ENCODE data around the gene ROBO3. TPM values are rescaled to one million over a fixed set of nuclear protein-coding genes. Genes with fewer than 3 reads are reported as not detected.

ROBO3 gene
- total RNA-seq, 1 donor from 2014 or later, result 57.0 TPM

GRCh38 chr11:124846070-124846673 lies 19.1 kb upstream of the ROBO3 start:
- TF ChIP-seq CTCF (IDR thresholded peaks at IDR 0.05; ENCODE audit: insufficient read depth, low read length, poor library complexity, severe bottlenecking), result no peak
- Histone ChIP-seq H3K27me3 (ENCODE audit: control insufficient read depth, insufficient read depth, low read length) (peaks cover 76% of the 10 kb centered on the region), H3K4me3 (ENCODE audit: low read depth, low read length) (no peak overlapping the region), H3K36me3 (ENCODE audit: control insufficient read depth, insufficient read depth, low read length) (no peaks in the 10 kb centered on the region)
- DNase-seq (ENCODE audit: low read depth), result no peak

- peaks cover 38% of the 10 kb centered on the region for H3K27me3 ChIP-seq (ENCODE audit: control insufficient read depth, insufficient read depth, low read length)
- no peak for TF ChIP-seq CTCF (IDR thresholded peaks at IDR 0.05; ENCODE audit: insufficient read depth, low read length, poor library complexity, severe bottlenecking)
These were observed 6.1 kb upstream of the ROBO3 start for GRCh38 chr11:124859171-124859570.

DNA sequence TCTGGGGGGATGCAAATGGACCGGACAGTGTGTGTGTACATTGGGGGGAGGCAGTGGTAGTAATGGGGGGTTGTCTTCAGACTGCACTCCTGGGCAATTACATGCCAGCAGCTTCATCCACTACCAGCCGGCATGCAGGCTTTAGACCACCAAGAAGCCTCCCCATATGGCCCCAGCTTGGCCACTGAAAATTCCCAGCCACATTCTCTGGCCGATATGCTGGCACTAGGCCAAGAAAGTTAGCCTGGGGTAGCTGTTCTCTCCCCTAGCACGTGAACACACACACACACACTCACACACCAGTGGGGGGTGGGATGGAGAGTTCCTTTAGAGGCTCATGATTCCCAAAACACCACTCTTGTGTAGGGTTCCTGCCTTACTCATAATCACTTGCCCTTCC lies 3.6 kb upstream of the ROBO3 start:
- Histone ChIP-seq H3K4me3 (ENCODE audit: low read depth, low read length) (no peak overlapping the region), H3K36me3 (ENCODE audit: control insufficient read depth, insufficient read depth, low read length) (no peaks in the 10 kb centered on the region), H3K27me3 (ENCODE audit: control insufficient read depth, insufficient read depth, low read length) (peaks cover 61% of the 10 kb centered on the region)
- no peak for TF ChIP-seq CTCF (IDR thresholded peaks at IDR 0.05; ENCODE audit: insufficient read depth, low read length, poor library complexity, severe bottlenecking)
- no peak for DNase-seq (ENCODE audit: low read depth)

More at GRCh38 chr11:124859171-124859570, 6.1 kb upstream of the ROBO3 start:
- Histone ChIP-seq H3K4me3 (ENCODE audit: low read depth, low read length) (no peak overlapping the region), H3K36me3 (ENCODE audit: control insufficient read depth, insufficient read depth, low read length) (no peaks in the 10 kb centered on the region)
- no peak for DNase-seq (ENCODE audit: low read depth)

- Histone ChIP-seq H3K4me3 (ENCODE audit: low read depth, low read length) (no peak overlapping the region), H3K36me3 (ENCODE audit: control insufficient read depth, insufficient read depth, low read length) (no peaks in the 10 kb centered on the region), H3K27me3 (ENCODE audit: control insufficient read depth, insufficient read depth, low read length) (peaks cover 76% of the 10 kb centered on the region)
- no peak for DNase-seq (ENCODE audit: low read depth)
- TF ChIP-seq CTCF (IDR thresholded peaks at IDR 0.05; ENCODE audit: insufficient read depth, low read length, poor library complexity, severe bottlenecking), result peak; percentile 2
These were observed 2.0 kb upstream of the ROBO3 start for GRCh38 chr11:124863137-124863825.

DNA sequence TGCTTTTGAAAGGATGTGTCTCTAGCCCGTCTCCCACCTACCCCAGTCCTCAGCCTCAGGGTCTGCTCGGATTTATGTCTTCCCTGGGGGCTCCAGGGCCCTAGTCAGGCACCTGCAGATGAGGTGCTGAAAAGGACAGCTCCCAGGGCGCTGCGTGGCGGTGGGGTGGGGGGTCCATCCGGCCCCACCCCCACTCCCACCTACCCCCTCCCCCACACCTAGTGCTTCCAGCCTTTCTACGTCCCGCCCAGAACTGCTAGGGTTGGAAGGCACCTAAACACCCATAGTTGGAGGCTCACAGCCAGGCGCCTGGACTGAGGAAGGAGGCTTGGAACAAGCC lies 1.4 kb upstream of the ROBO3 start:
- no peak for TF ChIP-seq CTCF (IDR thresholded peaks at IDR 0.05; ENCODE audit: insufficient read depth, low read length, poor library complexity, severe bottlenecking)
- Histone ChIP-seq H3K4me3 (ENCODE audit: low read depth, low read length) (no peak overlapping the region), H3K36me3 (ENCODE audit: control insufficient read depth, insufficient read depth, low read length) (no peaks in the 10 kb centered on the region), H3K27me3 (ENCODE audit: control insufficient read depth, insufficient read depth, low read length) (peaks cover 81% of the 10 kb centered on the region)
- DNase-seq (ENCODE audit: low read depth), result no peak

Measured in kidney epithelial cell (primary cell).